Measurements from ENCODE around the gene CHSY1.

The CHSY1 gene

DNA sequence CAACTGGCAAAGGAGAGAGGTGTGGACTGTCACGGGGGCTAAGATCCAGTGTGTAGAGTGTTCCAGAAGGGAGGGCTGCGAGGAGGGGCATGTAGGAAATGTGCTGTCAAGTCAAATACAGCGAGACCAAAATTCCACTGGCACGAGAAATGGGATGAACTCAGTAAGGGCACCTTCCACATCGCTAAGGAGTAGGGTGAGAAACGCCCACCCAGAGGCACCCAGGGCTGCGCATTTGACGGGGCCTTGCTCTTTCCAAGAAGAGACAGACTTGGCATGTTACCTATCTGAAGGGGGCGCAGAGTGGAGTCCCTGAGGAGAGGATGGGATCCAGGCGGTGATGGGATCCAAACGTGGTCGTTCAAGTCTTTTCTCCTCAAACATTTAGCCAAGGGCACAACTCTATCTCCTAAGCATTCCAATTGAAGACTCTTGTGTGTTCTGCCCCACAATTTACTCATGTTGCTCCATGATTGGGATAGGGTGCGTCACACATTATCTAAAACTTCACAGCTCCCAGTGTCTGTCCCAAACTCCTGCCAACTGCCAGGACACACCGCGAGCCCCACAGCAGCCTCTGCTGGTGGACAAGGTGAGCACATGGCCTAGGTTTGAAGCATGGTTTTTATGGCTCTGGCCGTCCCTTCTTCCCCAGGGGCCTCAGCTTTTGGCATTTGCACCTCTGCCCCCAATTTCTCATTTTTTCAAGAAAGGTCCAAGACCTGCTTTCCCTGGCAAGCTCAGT lies 17.8 kb upstream of the CHSY1 start:
- peak; percentile 46 for DNase-seq (ENCODE audit: low spot score)

- peak; percentile 62 for DNase-seq (ENCODE audit: low spot score)
These were observed 15.7 kb upstream of the CHSY1 start for GRCh38 chr15:101267320-101268104.

GRCh38 chr15:101266787-101267186 lies 14.9 kb upstream of the CHSY1 start:
- DNase-seq (ENCODE audit: low spot score) = peak; percentile 29

DNA sequence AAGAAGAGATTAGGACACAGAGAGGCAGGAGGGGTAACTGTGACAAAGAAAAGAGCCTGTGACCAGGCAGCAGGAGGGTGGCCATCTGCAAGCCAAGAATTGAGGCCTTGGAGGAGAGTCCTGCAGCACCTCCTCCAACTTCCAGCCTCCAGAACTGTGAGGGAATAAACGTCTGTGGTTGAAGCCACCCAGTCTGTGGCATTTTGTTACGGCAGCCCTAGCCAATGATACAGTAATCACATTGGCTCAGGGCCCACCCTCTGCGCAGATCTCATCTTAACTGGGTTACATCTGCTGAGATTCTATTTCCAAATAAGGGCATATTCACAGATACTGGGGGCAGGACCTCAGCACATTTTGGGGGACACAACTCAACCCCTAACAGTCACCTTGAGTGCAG lies 14.2 kb upstream of the CHSY1 start:
- DNase-seq (ENCODE audit: low spot score) = no peak

DNA sequence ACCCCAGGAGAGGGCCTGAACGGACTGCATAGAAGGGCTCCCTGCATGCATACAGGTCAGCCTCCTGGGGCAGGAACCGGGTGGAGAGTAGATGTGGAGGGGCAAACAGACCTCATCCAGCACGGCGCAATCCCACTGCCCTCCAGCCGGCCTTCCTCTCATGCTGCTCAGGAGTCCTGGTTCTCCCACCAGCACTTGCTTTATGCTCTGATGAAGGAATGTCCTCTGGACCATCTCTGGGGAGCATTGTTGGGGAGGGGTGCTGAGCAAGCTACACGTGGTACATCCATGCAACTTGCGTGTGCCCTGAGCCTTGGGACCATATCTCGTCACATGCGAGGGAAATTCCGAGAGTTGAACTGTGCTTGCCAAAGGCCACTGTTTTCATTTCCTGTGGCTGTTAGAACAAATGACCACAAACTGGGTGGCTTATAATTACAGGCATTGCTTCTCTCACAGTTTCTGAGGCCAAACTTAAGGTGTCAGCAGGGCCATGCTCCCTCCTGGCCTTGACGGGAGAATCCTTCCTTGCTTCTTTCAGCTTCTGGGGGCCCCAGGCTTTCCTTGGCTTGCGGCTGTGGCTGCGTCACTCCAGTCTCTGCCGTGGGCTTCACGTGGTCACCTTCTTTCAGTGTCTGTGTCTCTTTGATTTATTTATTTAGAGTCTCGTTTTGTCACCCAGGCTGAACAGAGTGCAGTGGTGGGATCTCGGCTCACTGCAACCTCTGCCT lies 13.2 kb upstream of the CHSY1 start:
- DNase-seq (ENCODE audit: low spot score) = no peak

DNA sequence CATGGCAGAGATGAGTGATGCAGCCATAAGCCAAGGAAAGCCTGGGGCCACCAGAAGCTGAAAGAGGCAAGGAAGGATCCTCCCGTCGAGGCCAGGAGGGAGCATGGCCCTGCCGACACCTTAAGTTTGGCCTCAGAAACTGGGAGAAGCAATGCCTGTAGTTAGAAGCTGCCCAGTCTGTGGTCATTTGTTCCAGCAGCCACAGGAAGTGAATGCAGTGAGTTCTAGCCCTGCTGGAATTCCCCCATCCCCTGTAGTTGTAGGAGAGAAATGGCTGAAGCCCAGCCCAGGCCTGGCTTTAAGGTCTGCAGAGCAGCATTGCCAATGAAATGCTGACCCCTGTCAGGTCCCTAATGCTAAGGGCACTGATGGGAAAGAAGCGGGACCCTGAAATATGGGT lies 12.2 kb upstream of the CHSY1 start:
- DNase-seq (ENCODE audit: low spot score) = no peak

DNA sequence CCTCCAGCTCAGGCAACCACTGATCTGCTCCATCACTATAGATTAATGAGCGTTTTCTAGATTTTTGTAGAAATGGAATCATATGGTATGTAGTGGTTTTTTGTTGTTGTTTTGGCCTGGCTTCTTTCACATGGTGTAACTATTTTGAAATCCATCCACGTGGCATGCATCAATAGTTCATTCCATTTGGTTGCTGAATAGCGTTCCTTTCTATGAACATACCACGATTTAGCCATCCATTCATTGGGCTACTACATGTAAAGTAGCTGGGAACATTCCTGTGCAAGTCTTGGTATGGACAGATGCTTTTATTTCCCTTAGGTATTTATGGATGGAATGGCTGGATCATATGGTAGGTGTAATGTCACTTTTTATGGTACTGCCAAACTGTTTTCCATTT lies 10.7 kb upstream of the CHSY1 start:
- DNase-seq (ENCODE audit: low spot score) = no peak

DNA sequence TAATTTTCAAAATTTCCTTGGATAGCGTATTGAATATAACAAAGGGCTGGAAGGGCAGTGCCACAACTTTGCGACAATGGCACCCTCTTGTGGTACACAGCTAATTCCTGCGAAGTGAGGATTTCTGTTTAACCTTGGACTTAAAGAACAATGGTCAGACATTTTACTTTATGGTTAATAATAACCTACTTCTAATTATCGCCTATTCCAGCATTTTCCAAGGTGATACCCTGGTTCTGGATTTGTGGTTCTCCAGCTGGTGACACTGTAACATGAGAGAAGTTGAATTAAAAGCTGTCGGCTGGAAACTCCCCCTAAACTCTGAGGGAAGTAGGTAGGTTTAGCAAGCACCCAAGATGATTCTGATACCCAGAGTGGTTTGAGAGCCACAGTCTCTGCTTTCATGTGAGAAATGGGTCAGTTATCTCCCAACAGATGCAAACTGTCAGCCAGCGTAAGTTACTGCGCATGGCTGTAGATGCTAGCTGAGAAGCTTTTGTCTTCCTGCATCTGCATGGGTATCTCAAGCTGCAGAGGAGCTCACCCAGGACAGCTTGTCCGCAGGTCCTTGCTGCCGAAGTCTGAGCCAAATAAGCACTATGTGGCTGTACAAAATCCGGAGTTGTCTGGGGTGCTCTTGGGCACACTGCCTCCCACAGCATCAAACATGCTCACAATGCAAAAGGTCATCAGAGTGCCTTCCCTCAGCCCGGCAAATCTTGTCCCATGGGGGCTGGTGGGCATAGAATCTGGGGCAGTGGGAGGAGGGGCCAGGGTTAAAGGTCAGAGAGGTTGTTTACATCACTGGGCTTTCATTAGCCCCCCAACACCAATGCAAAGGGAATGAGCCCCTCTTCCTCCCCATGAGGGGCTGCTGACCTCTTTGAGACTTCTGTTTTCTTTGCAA lies 6.6 kb upstream of the CHSY1 start:
- DNase-seq (ENCODE audit: low spot score) = peak; percentile 46

- no peak for DNase-seq (ENCODE audit: low spot score)
These were observed 4.9 kb upstream of the CHSY1 start for GRCh38 chr15:101256757-101257156.

- no peak for DNase-seq (ENCODE audit: low spot score)
These were observed 3.9 kb upstream of the CHSY1 start for GRCh38 chr15:101255615-101256241.

- DNase-seq (ENCODE audit: low spot score) = no peak
These were observed 3.2 kb upstream of the CHSY1 start for GRCh38 chr15:101255051-101255395.

GRCh38 chr15:101254157-101255050 lies 2.6 kb upstream of the CHSY1 start:
- DNase-seq (ENCODE audit: low spot score) = no peak

GRCh38 chr15:101252836-101253235 lies 988 bp upstream of the CHSY1 start:
- no peak for DNase-seq (ENCODE audit: low spot score)

DNA sequence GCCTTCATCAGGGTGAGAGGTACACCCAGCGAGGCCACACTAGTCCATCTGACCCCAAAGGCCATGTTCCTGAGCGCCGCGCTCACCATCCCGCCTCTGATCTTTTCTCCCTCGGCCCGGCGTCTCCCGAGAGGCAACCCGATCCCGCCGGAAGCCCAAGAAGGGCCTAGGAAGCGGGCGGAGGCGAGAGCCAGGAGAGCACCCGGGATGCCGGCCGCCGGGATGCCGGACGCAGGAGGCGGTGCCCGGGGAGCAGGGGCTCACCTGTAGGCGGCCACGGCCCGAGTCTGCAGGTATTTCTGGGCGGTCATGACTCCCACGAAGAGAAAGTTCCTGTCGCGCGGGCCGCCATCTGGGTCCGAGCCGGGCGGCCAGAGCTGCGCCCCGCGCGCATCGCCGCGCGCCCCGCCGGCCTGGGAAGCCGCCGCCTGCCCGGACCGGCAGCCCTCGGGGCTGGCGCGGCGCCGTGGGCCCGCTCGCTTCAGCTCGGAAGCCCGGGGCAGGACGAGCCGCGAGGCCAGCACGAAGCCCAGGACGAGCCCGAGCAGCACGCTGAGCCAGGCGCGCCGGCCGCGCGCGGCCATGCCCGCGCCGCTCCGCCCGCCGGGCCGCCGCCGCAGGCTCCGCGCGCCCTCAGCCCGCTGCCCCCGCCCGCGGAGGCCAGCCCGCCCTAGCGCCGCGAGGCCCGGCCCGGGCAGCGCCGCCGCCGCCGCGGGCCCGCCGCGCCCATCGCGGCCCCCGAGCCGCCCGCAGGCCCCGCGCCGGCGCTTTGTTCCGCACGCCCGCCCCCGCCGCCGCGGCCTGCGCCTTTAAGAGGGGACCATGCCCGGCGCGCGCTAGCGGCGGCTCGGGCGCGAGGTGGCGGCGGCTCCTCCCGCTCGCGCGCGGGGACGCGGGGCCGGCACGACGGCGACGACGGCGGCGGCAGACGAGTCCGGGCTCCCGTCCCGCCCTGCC lies 697 bp downstream of the CHSY1 start:
- DNase-seq (ENCODE audit: low spot score) = peak; percentile 80

- DNase-seq (ENCODE audit: low spot score) = no peak
These were observed 1.5 kb downstream of the CHSY1 start for GRCh38 chr15:101250341-101250831.

- no peak for DNase-seq (ENCODE audit: low spot score)
These were observed 3.6 kb downstream of the CHSY1 start for GRCh38 chr15:101248274-101248673.

GRCh38 chr15:101246824-101247745 lies 4.8 kb downstream of the CHSY1 start:
- no peak for DNase-seq (ENCODE audit: low spot score)

DNA sequence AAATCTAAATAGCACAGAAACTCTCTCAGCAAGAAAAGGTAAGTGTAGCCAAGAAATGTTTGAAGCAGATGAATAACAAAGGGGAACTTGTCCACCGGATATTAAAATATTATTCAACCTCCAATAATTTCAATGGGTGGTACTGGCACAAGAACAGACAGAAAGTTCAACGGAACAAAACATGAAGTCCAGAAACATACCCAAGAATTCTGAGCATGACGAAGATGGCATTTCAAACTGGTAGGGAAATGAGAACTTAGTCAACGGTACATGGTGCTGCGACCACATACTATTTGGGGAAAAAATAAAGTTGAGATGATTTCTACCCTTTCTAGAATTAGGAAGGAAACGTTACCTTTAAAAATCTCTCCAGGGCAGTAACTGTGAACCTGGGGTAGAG lies 5.5 kb downstream of the CHSY1 start:
- DNase-seq (ENCODE audit: low spot score) = no peak
